Urothelium cell line (cell line): ENCODE data around the gene CHST11.
"Not testable (repeated sequence)": the region's sequence is repeated elsewhere in the genome, so short reads cannot be mapped to it uniquely, and the experiment has no call there.

Experiments used
- DNase-seq: peaks from one replicate; pipeline ENCODE4 v3.0.0; 2011; ENCODE audit warnings: low spot score, mixed read lengths
- FAIRE-seq: peaks from 2 replicates; lab custom pipeline; 2011; peaks lifted over from hg19 to GRCh38; lab: Jason Lieb, UNC

CHST11 gene

GRCh38 chr12:104806194-104806593 is 349.4 kb downstream of the CHST11 start:
- not testable (repeated sequence) for DNase-seq, FAIRE-seq

DNA sequence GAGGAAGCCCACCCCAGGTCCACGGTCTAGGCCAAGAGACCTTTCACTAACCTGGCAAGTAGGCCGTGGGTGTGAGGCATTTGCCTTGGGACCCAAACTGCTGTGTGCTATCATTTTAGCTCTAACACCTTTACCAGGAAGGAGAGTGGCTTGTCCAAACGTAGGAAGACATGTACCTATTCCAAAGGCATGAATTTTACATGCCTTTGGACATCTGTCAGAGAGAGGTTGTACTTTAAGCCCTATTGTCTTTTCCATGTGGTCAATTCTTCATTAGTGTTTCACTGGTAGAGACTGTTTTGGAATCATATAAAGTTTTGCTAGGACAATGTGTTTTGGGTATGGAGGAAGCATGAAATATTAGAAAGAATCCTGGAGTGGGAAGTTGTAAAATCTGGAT is 352.5 kb downstream of the CHST11 start:
- DNase-seq (no peak), FAIRE-seq (no peak)

DNA sequence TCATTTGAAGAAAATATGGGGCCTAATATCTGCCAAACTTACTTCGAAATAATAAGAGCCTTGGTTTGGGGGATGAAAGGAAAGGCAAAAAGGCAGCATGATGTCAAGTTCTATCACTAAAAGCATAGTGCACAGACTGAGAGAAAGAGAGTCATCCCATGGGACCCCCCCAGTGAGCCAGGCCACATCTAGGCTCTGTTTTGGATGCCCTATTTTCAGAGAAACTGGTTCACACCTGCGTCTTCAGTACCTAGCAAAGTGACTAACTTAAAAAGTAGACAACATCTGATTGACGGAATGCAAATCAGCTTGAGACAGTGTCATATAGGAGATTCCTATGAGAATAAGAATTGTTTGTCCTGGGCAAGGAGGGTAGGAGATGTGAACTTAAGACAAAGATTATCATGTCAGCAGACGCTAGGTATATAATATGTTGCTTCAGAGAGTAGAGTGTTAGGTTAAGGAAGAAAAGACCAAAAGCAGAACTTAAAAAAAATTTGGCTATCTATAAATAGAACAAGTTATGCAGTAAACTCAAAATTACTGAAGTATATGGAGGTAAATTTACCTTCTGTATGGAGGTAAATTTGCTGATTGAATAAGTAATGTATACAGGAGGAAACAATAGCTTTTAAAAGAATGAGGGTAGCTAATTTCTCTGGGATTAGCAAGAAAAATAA is 353.1 kb downstream of the CHST11 start:
- FAIRE-seq (no peak), DNase-seq (no peak)
